ENCODE data around the gene NCOR2. TPM values are rescaled to one million over a fixed set of nuclear protein-coding genes. Genes with fewer than 3 reads are reported as not detected.
A peak's percentile ranks its signal among the peaks of the same experiment; 100 is the strongest.

NCOR2 gene
- total and polyA plus RNA-seq, 2 of the 8 experiments (the other 6 are each of a cell fraction or from before 2014, with no cell fraction given): 14.8 to 275 TPM

DNA sequence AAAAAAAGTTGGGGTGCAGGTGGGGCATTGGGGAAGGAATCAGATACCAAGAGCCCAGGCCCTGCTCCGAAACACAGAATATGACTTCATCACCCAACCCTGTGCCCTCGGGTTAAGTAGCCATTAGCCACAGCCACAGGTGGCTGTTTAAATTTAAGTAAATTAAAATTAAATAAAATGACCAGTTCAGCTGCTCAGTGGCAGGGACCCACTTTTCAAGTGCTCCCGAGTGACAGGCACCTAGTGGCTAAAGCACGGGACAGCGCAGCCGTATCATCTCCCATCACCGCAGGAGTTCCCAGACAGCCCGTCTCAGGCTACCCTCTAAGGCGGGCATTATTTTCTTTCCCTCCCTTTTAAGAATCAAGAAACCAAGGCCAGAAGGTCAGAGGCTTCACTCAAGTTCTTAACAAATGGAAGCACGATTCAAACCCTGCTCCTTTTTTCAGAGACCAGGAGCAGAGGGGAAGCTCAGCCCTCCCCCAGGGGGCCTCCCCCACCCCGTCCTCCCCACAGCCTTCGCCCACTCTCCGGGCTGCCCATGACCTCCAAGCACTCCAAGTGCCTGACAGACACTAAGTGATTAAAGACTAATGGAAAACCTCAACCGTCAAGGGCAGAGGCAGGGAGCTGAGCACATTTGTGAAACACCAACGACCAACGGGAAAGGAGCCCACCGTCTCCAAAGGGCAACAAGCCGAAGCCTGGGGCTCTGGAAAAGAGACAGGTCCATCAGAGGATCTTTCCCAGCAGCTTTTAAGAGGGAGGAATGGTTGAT lies 5.2 kb downstream of the NCOR2 start:
- Histone ChIP-seq H3K4me1 (replicated peaks in 1 of 4; ENCODE audit: control insufficient read depth in 3 of 4, insufficient read depth in 4 of 4, low read length in 3 of 4) (peaks cover 21 to 49% (median 34%) of the 10 kb centered on the region in 4 experiments), H2AK5ac (ENCODE audit: low read depth, low read length) (no peak overlapping the region), H3K79me2 (ENCODE audit: control insufficient read depth in 1 of 2, insufficient read depth in 2 of 2, low read length in 2 of 2) (peaks cover 71 to 95% of the 10 kb centered on the region in 2 experiments), H4K91ac (replicated peaks; ENCODE audit: insufficient read length, low read length) (no peak overlapping the region), H3K23me2 (ENCODE audit: low read depth, low read length) (peaks cover 11% of the 10 kb centered on the region; the same call in 1 of the 2 replicates), H3K79me1 (ENCODE audit: low read depth, low read length) (peaks cover 14% of the 10 kb centered on the region), H3K36me3 (ENCODE audit: control insufficient read depth in 2 of 4, insufficient read depth in 4 of 4, low read length in 3 of 4) (no peaks in the 10 kb centered on the region), H2BK20ac (ENCODE audit: low read length) (no peak overlapping the region), H4K8ac (ENCODE audit: extremely low read depth, insufficient read depth, low read length) (no peak overlapping the region), H3K4me3 (ENCODE audit: extremely low read depth in 1 of 4, insufficient read depth in 2 of 4, low read depth in 3 of 4, low read length in 4 of 4) (no peak overlapping the region), H4K5ac (ENCODE audit: insufficient read length, low read depth, low read length) (no peak overlapping the region), H3K14ac (ENCODE audit: insufficient read length) (no peak overlapping the region), H4K20me1 (replicated peaks in 1 of 2; ENCODE audit: control insufficient read depth in 1 of 2, insufficient read depth in 2 of 2, low read length in 2 of 2) (peaks cover 52 to 60% of the 10 kb centered on the region in 2 experiments), H3K23ac (ENCODE audit: insufficient read length) (no peak overlapping the region), H3K9ac (replicated peaks in 1 of 4; ENCODE audit: extremely low read depth in 1 of 4, low read depth in 3 of 4, low read length in 3 of 4) (no peak overlapping the region), H2BK120ac (replicated peaks; ENCODE audit: low read depth, low read length) (no peak overlapping the region), H2AFZ (ENCODE audit: low read length) (no peak overlapping the region), H3K27me3 (replicated peaks in 1 of 4; ENCODE audit: control insufficient read depth in 3 of 4, extremely low read depth in 1 of 4, insufficient read depth in 3 of 4, low read length in 3 of 4) (no peaks in the 10 kb centered on the region), H3K9me3 (ENCODE audit: insufficient read depth in 2 of 2, low read depth in 1 of 2, low read length in 1 of 2) (no peaks in the 10 kb centered on the region), H3K4ac (replicated peaks; ENCODE audit: insufficient read length, low read depth, low read length) (no peak overlapping the region), H3K27ac (ENCODE audit: low read depth, low read length) (no peak overlapping the region), H3K18ac (ENCODE audit: extremely low read depth, low read length) (peak overlapping the region; percentile 32), H3K4me2 (ENCODE audit: insufficient read depth in 1 of 2, low read depth in 2 of 2, low read length in 2 of 2) (no peak overlapping the region; a peak in 1 of 4 replicates), H2BK15ac (ENCODE audit: low read length) (no peak overlapping the region), H2BK5ac (ENCODE audit: low read depth, low read length) (peak overlapping the region; percentile 26; the same call in 1 of the 2 replicates), H2BK12ac (ENCODE audit: low read depth, low read length) (no peak overlapping the region), H3K56ac (replicated peaks; ENCODE audit: insufficient read length, low read depth, low read length) (no peak overlapping the region)
- no peak for FAIRE-seq
- ChIA-PET POLR2A (ENCODE audit: partially characterized antibody) (interaction anchor here (1.1 kb wide), 2 partner anchors 12 to 16 kb away, joined by 3 read pairs; no protein-coding TSS in a partner anchor), CTCF (ENCODE audit: partially characterized antibody) (interaction anchor here (0.6 to 1.8 kb wide), 6 partner anchors 8 to 206 kb away, joined by 3 to 4 read pairs (median 3); no protein-coding TSS in a partner anchor)
- no peak for DNase-seq (ENCODE audit: low read depth in 1 of 2, low spot score in 2 of 2)
- WGBS, 2 experiments (ENCODE audit: extremely low coverage in 1 of 2, insufficient coverage in 1 of 2, insufficient read length in 1 of 2, insufficient replicate concordance in 2 of 2, low coverage in 1 of 2, low lambda C conversion rate in 2 of 2, missing lambda C conversion rate in 1 of 2): 81% methylated on average over 17 of the region's 18 CpGs; no CpG with 5 or more reads in 1 of the 2 experiments
- TF ChIP-seq GTF2F1 (IDR thresholded peaks at IDR 0.05; ENCODE audit: borderline replicate concordance, low read depth, low read length) (no peak), PHF8 (conservative IDR thresholded peaks at IDR 0.05; ENCODE audit: low read depth, low read length) (no peak), RBBP5 (IDR thresholded peaks at IDR 0.05; ENCODE audit: borderline replicate concordance, low read depth, low read length) (no peak), TEAD4 (IDR thresholded peaks at IDR 0.05; ENCODE audit: low read depth, low read length) (no peak), ZNF274 (IDR thresholded peaks at IDR 0.05; ENCODE audit: borderline replicate concordance, extremely low read depth, low read length) (no peak), RXRA (IDR thresholded peaks at IDR 0.05; ENCODE audit: insufficient read depth, low read depth, low read length) (no peak), CHD2 (IDR thresholded peaks at IDR 0.05; ENCODE audit: low read length) (no peak), TAF1 (IDR thresholded peaks at IDR 0.05; ENCODE audit: low read depth, low read length) (no peak), KDM4A (IDR thresholded peaks at IDR 0.05; ENCODE audit: low read depth, low read length, severe bottlenecking) (no peak), JUND (IDR thresholded peaks at IDR 0.05; ENCODE audit: low read length) (no peak)
- TF ChIP-seq, protein P1, sequence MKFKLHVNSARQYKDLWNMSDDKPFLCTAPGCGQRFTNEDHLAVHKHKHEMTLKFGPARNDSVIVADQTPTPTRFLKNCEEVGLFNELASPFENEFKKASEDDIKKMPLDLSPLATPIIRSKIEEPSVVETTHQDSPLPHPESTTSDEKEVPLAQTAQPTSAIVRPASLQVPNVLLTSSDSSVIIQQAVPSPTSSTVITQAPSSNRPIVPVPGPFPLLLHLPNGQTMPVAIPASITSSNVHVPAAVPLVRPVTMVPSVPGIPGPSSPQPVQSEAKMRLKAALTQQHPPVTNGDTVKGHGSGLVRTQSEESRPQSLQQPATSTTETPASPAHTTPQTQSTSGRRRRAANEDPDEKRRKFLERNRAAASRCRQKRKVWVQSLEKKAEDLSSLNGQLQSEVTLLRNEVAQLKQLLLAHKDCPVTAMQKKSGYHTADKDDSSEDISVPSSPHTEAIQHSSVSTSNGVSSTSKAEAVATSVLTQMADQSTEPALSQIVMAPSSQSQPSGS (IDR thresholded peaks at IDR 0.05; ENCODE audit: low read length): no peak

All from H1 (cell line).